ENCODE data around the gene SULT1A2.

DNA sequence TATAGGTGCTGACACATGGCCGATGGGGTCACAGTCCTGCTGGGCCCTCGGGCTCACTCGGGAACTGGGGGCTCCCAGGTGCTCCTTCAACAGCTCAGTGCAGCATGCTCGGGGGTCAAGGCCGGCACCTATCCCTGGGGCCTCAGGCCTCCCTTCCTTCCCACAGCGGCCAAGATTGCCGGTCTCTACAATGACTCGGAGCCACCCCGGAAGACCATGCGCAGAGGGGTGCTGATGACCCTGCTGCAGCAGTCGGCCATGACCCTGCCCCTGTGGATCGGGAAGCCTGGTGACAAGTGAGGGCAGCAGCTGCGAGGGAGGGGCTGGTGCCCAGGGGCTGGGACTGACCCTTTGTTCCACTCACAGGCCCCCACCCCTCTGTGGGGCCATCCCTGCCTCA, 6.9 kb downstream of the SULT1A2 start:
- no peak for TF ChIP-seq POLR2A (IDR thresholded peaks at IDR 0.05)
- TF ChIP-seq, protein P1, sequence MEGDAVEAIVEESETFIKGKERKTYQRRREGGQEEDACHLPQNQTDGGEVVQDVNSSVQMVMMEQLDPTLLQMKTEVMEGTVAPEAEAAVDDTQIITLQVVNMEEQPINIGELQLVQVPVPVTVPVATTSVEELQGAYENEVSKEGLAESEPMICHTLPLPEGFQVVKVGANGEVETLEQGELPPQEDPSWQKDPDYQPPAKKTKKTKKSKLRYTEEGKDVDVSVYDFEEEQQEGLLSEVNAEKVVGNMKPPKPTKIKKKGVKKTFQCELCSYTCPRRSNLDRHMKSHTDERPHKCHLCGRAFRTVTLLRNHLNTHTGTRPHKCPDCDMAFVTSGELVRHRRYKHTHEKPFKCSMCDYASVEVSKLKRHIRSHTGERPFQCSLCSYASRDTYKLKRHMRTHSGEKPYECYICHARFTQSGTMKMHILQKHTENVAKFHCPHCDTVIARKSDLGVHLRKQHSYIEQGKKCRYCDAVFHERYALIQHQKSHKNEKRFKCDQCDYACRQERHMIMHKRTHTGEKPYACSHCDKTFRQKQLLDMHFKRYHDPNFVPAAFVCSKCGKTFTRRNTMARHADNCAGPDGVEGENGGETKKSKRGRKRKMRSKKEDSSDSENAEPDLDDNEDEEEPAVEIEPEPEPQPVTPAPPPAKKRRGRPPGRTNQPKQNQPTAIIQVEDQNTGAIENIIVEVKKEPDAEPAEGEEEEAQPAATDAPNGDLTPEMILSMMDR (IDR thresholded peaks at IDR 0.05 in 4 of 5, conservative IDR thresholded peaks at IDR 0.05 in 1 of 5): no peak

All from gastrocnemius medialis (tissue), 4 donors.